Measurements from ENCODE around the gene GDPD3.

Gene GDPD3

GRCh38 chr16:30094541-30095165, 18.7 kb downstream of the GDPD3 start:
- no peak for DNase-seq

GRCh38 chr16:30092373-30093010, 20.8 kb downstream of the GDPD3 start:
- DNase-seq: peak; percentile 79

GRCh38 chr16:30091474-30092372, 21.6 kb downstream of the GDPD3 start, which contains the start of gene TBX6:
Gene TBX6, minus strand, starts transcription at chr16:30091924. Its CDS starts 731 bp downstream, at chr16:30091193.
- DNase-seq: peak; percentile 95

- no peak for DNase-seq
Measured at GRCh38 chr16:30090610-30091331, 22.6 kb downstream of the GDPD3 start.

GRCh38 chr16:30088832-30089624, 24.3 kb downstream of the GDPD3 start:
- DNase-seq: no peak

- no peak for DNase-seq
Measured at GRCh38 chr16:30088237-30088831, 25.0 kb downstream of the GDPD3 start.

- no peak for DNase-seq
Measured at GRCh38 chr16:30087181-30087898, 26.0 kb downstream of the GDPD3 start.

- no peak for DNase-seq
Measured at GRCh38 chr16:30086291-30087140, 26.8 kb downstream of the GDPD3 start.

GRCh38 chr16:30085820-30086219, 27.5 kb downstream of the GDPD3 start:
- no peak for DNase-seq

GRCh38 chr16:30085247-30085646, 28.1 kb downstream of the GDPD3 start:
- no peak for DNase-seq

GRCh38 chr16:30084816-30085159, 28.5 kb downstream of the GDPD3 start:
- no peak for DNase-seq

- DNase-seq: no peak
Measured at GRCh38 chr16:30084096-30084815, 29.1 kb downstream of the GDPD3 start.

- no peak for DNase-seq
Measured at GRCh38 chr16:30083216-30084055, 29.9 kb downstream of the GDPD3 start.

- DNase-seq: no peak
Measured at GRCh38 chr16:30082545-30083090, 30.7 kb downstream of the GDPD3 start.

GRCh38 chr16:30079480-30079879, 33.9 kb downstream of the GDPD3 start:
- DNase-seq: no peak

- no peak for DNase-seq
Measured at GRCh38 chr16:30078744-30079143, 34.6 kb downstream of the GDPD3 start.

- no peak for DNase-seq
Measured at GRCh38 chr16:30077656-30078055, 35.7 kb downstream of the GDPD3 start.

GRCh38 chr16:30076276-30076791, 37.0 kb downstream of the GDPD3 start:
- DNase-seq: no peak
